Upper lobe of right lung (tissue), 1 donor: Measurements from ENCODE around the gene BLOC1S1. TPM values are rescaled to one million over a fixed set of nuclear protein-coding genes. Genes with fewer than 3 reads are reported as not detected.
A peak's percentile ranks its signal among the peaks of the same experiment; 100 is the strongest.

Experiments used
- ATAC-seq: fragments of 200-7000 bp; cut with Tn5 transposase; one replicate; pipeline ENCODE4 v1.9.1; 2020; ENCODE audit warnings: mild to moderate bottlenecking, moderate library complexity
- DNase-seq: peaks from one replicate; pipeline ENCODE4 v3.0.0-alpha.2; 2020
- H3K27ac ChIP-seq: fragments of 200-600 bp; one replicate; pipeline ENCODE4 v1.8.0; 2022
- H3K27me3 ChIP-seq: fragments of 200-600 bp; one replicate; pipeline ENCODE4 v1.8.0; 2022; ENCODE audit warnings: mild to moderate bottlenecking
- H3K36me3 ChIP-seq: fragments of 200-600 bp; one replicate; pipeline ENCODE4 v1.8.0; 2022
- H3K4me1 ChIP-seq: fragments of 200-600 bp; one replicate; pipeline ENCODE4 v1.8.0; 2022
- H3K4me3 ChIP-seq: fragments of 200-600 bp; one replicate; pipeline ENCODE4 v1.8.0; 2022; ENCODE audit warnings: mild to moderate bottlenecking
- H3K9me3 ChIP-seq: fragments of 200-600 bp; one replicate; pipeline ENCODE4 v1.8.0; 2022
- intact Hi-C: fragments of 100-400 bp; cut with DNase I; formaldehyde crosslinking; loops from one replicate; pipeline ENCODE4 v1.11.0; 2022
- total RNA-seq: library from RNA; stranded (reverse); fragmentation: NEBNext Ultra II Directional; extraction: Animal tissue kit (Norgen Biotek cat#: 25700); gene quantifications from one replicate; pipeline ENCODE4 v1.2.1, GENCODE V29; 2021
- TF ChIP-seq, protein P1 (sequence below): fragments of 200-600 bp; IDR thresholded peaks from one replicate; pipeline ENCODE4 v1.8.0; 2022; ENCODE audit warnings: antibody characterized with exemption
- donor health status: DM: no; HTN: yes; CAD: no; lungs with severe emphysema.

The BLOC1S1 gene
- total RNA-seq, 1 donor from 2014 or later, result 129 TPM

DNA sequence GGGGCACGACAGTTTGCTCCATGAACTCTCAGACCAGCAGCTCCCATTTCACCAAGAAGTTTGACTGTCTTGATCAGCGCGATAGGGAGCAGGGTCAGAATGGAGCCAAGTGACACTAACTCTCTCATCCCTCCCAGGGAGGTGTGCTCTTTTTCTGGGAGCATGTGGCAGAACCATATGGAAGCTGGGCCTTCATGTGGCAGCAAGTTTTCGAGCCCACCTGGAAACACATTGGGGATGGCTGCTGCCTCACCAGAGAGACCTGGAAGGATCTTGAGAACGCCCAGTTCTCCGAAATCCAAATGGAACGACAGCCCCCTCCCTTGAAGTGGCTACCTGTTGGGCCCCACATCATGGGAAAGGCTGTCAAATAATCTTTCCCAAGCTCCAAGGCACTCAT lies 32.2 kb upstream of the BLOC1S1 start:
- no peaks in the 10 kb centered on the region for H3K27me3 ChIP-seq
- no peaks in the 10 kb centered on the region for H3K36me3 ChIP-seq
- no peak overlapping the region for H3K4me3 ChIP-seq
- ATAC-seq (no peak), DNase-seq (peak; percentile 16)
- H3K9me3 ChIP-seq, result no peaks in the 10 kb centered on the region
- intact Hi-C loops, result no loop called here
- TF ChIP-seq, protein P1, sequence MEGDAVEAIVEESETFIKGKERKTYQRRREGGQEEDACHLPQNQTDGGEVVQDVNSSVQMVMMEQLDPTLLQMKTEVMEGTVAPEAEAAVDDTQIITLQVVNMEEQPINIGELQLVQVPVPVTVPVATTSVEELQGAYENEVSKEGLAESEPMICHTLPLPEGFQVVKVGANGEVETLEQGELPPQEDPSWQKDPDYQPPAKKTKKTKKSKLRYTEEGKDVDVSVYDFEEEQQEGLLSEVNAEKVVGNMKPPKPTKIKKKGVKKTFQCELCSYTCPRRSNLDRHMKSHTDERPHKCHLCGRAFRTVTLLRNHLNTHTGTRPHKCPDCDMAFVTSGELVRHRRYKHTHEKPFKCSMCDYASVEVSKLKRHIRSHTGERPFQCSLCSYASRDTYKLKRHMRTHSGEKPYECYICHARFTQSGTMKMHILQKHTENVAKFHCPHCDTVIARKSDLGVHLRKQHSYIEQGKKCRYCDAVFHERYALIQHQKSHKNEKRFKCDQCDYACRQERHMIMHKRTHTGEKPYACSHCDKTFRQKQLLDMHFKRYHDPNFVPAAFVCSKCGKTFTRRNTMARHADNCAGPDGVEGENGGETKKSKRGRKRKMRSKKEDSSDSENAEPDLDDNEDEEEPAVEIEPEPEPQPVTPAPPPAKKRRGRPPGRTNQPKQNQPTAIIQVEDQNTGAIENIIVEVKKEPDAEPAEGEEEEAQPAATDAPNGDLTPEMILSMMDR, result no peak
- H3K4me1 ChIP-seq, result peaks cover 8% of the 10 kb centered on the region
- H3K27ac ChIP-seq, result no peak overlapping the region

DNA sequence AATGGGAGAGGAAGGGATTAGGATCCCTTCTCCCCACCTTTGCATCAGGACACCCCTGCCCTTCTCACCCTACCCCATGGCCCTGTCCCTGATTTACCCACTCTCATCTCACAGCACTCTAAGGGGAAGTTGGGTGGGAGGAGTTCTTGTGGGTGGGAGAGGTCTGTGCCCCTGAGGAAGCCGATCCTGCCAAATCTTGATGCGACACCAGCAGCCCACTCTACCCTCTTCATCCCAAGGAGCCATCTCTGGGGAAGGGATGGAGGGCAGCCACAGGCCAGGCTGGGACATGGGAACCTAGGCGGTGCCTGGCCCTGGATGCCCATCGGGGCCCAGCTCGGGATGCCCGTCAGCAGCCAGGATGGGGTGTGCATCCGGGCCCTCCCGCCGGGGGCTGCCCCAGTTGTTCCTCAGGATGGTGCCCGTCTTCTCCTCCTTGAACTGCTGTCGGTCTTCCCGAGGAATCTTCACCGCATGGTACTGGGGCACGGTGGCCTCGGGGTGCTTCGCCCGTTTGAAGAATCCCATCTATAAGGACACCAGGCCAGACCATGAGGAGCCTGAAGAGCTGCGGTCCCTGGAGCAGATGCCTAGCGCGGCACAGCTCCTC lies 31.0 kb upstream of the BLOC1S1 start:
- peak; percentile 37 for DNase-seq
- no peaks in the 10 kb centered on the region for H3K9me3 ChIP-seq
- intact Hi-C loops, result no loop called here
- TF ChIP-seq, protein P1, result no peak
- no peak overlapping the region for H3K4me3 ChIP-seq
- no peaks in the 10 kb centered on the region for H3K27me3 ChIP-seq
- no peaks in the 10 kb centered on the region for H3K36me3 ChIP-seq
- no peak for ATAC-seq
- peaks cover 8% of the 10 kb centered on the region for H3K4me1 ChIP-seq
- H3K27ac ChIP-seq, result no peak overlapping the region

DNA sequence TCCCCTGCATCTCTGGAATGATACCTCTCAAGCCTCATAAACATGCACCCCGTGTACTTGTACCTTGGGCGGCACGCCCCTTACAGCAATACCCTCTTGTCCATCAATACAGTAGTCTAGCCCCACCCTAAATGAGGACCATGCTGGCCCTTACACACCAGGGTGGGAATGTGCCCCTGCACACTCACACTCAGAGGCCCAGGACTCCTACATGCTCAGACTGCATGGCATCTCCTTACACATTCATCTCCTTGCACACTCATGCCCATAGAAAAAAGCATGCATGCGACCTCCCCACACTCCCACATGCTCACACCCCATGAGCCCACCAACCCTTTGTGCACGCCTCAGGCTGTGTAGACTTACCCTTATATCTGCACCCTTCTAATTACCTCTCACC lies 30.2 kb upstream of the BLOC1S1 start:
- intact Hi-C loops, result no loop called here
- DNase-seq (peak; percentile 42), ATAC-seq (no peak)
- TF ChIP-seq, protein P1, result no peak
- H3K9me3 ChIP-seq, result no peaks in the 10 kb centered on the region
- H3K4me1 ChIP-seq, result peaks cover 8% of the 10 kb centered on the region
- H3K27ac ChIP-seq, result no peak overlapping the region
- H3K4me3 ChIP-seq, result no peak overlapping the region
- H3K36me3 ChIP-seq, result no peaks in the 10 kb centered on the region
- no peaks in the 10 kb centered on the region for H3K27me3 ChIP-seq

DNA sequence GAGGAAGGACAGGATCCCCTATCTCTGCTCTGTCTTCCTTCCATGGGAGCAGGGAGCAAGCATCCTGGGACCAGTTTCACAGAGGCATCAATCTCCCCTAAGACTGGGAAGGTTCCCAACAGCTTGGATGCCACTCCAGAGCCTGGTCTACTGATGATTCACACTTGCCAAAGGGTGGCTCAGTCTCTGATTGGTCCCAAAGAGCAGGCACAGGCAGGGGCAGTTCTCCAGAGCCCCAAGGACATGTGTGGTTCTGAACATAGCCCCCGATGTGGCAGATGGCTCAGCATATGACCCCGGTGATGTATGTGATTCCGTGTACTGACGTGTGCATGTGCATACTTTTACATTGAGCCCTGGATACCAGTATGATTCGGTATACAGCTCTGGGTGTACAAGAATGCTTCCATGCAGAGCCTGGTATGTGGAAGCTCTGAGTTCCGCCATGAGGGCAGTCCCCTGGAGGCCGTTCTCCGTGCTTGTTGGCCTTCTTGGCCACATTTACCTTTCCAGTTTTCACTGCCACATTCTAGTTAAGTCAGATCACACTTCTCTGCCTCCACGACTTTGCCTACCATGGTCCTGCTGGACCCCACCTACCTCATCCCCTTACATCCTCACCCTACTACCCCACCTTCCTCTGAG lies 29.4 kb upstream of the BLOC1S1 start:
- ATAC-seq (no peak), DNase-seq (peak; percentile 46)
- Histone ChIP-seq H3K4me3 (no peak overlapping the region), H3K4me1 (peaks cover 5% of the 10 kb centered on the region), H3K27ac (no peak overlapping the region), H3K9me3 (no peaks in the 10 kb centered on the region), H3K36me3 (no peaks in the 10 kb centered on the region), H3K27me3 (no peaks in the 10 kb centered on the region)
- TF ChIP-seq, protein P1, result no peak
- intact Hi-C loops, result no loop called here

DNA sequence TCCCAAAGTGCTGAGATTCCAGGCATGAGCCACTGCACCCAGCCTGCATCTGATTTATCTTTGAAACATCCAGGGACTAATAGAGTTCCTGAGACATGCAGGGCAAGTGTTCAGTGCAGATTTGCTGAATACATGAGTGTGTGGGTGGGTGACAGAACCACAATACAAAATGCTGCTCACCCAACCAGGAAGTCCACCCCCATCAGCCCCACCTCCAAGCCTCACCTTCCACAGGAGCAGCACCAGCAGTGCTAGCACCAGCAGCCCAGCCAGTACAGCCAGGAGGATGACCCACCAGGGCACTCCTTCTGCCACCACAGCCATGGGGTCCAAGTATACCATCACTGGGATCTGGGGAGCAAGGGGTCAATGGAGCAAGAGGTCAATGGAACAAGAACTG lies 28.1 kb upstream of the BLOC1S1 start:
- ATAC-seq, result no peak
- Histone ChIP-seq H3K36me3 (no peaks in the 10 kb centered on the region), H3K27me3 (no peaks in the 10 kb centered on the region), H3K4me3 (no peak overlapping the region), H3K9me3 (no peaks in the 10 kb centered on the region), H3K4me1 (no peaks in the 10 kb centered on the region), H3K27ac (no peak overlapping the region)
- intact Hi-C loops, result no loop called here
- peak; percentile 31 for DNase-seq
- TF ChIP-seq, protein P1, result no peak
